ENCODE measurements around the gene L3MBTL2. TPM values are rescaled to one million over a fixed set of nuclear protein-coding genes. Genes with fewer than 3 reads are reported as not detected.

The L3MBTL2 gene
- total and polyA plus RNA-seq, 7 donors: 7.2 to 19.0 (median 13.9) TPM

- DNase-seq: no peak
- H3K9me3 ChIP-seq: no peaks in the 10 kb centered on the region
- intact Hi-C loops (cut with DNase I): no loop called here
- H3K27me3 ChIP-seq: no peaks in the 10 kb centered on the region
- H3K27ac ChIP-seq: no peak overlapping the region
- TF ChIP-seq EP300 (IDR thresholded peaks at IDR 0.05): no peak
- no peak for TF ChIP-seq POLR2AphosphoS5 (IDR thresholded peaks at IDR 0.05)
- TF ChIP-seq POLR2A (IDR thresholded peaks at IDR 0.05): no peak
- TF ChIP-seq CTCF (IDR thresholded peaks at IDR 0.05): no peak
- peaks cover 24 to 66% (median 40%) of the 10 kb centered on the region in 4 donors for H3K36me3 ChIP-seq
- H3K4me1 ChIP-seq: no peaks in the 10 kb centered on the region
- H3K4me3 ChIP-seq: no peak overlapping the region
- 91 to 93% methylated on average over 6 of the region's 6 CpGs for WGBS, 2 donors
Observed at GRCh38 chr22:41229215-41229614, 24.1 kb downstream of the L3MBTL2 start.

GRCh38 chr22:41229730-41230400, 24.8 kb downstream of the L3MBTL2 start:
- WGBS, 2 donors: 72 to 80% methylated on average over 17 of the region's 17 CpGs
- Histone ChIP-seq H3K4me1 (no peaks in the 10 kb centered on the region), H3K27me3 (no peaks in the 10 kb centered on the region), H3K9me3 (no peaks in the 10 kb centered on the region), H3K36me3 (peaks cover 21 to 59% (median 35%) of the 10 kb centered on the region in 4 donors), H3K27ac (no peak overlapping the region), H3K4me3 (no peak overlapping the region)
- TF ChIP-seq POLR2AphosphoS5 (IDR thresholded peaks at IDR 0.05): no peak
- TF ChIP-seq POLR2A (IDR thresholded peaks at IDR 0.05): no peak
- TF ChIP-seq EP300 (IDR thresholded peaks at IDR 0.05): no peak
- no peak for TF ChIP-seq CTCF (IDR thresholded peaks at IDR 0.05)
- no peak for DNase-seq
- intact Hi-C loops (cut with DNase I): no loop called here

GRCh38 chr22:41230401-41230785, 25.3 kb downstream of the L3MBTL2 start:
- peaks cover 16 to 54% (median 30%) of the 10 kb centered on the region in 4 donors for H3K36me3 ChIP-seq
- H3K9me3 ChIP-seq: no peaks in the 10 kb centered on the region
- H3K27ac ChIP-seq: no peak overlapping the region
- H3K4me1 ChIP-seq: no peaks in the 10 kb centered on the region
- H3K4me3 ChIP-seq: no peak overlapping the region
- intact Hi-C loops (cut with DNase I): no loop called here
- no peaks in the 10 kb centered on the region for H3K27me3 ChIP-seq
- WGBS, 2 donors: 90 to 92% methylated on average over 9 of the region's 9 CpGs
- TF ChIP-seq CTCF (IDR thresholded peaks at IDR 0.05) (no peak), EP300 (IDR thresholded peaks at IDR 0.05) (no peak), POLR2AphosphoS5 (IDR thresholded peaks at IDR 0.05) (no peak), POLR2A (IDR thresholded peaks at IDR 0.05) (no peak)
- no peak for DNase-seq

- TF ChIP-seq EP300 (IDR thresholded peaks at IDR 0.05) (no peak), POLR2AphosphoS5 (IDR thresholded peaks at IDR 0.05) (no peak), CTCF (IDR thresholded peaks at IDR 0.05) (no peak), POLR2A (IDR thresholded peaks at IDR 0.05) (no peak)
Observed at GRCh38 chr22:41231369-41231768, 26.3 kb downstream of the L3MBTL2 start.

More at GRCh38 chr22:41231369-41231768, 26.3 kb downstream of the L3MBTL2 start:
- Histone ChIP-seq H3K4me3 (no peak overlapping the region), H3K27me3 (no peaks in the 10 kb centered on the region), H3K9me3 (no peaks in the 10 kb centered on the region), H3K27ac (no peak overlapping the region), H3K4me1 (peaks cover 0 to 2% (median under 1%) of the 10 kb centered on the region in 4 donors), H3K36me3 (peaks cover 7 to 44% (median 21%) of the 10 kb centered on the region in 4 donors)
- intact Hi-C loops (cut with DNase I): no loop called here
- 78 to 85% methylated on average over 7 of the region's 7 CpGs for WGBS, 2 donors
- DNase-seq: no peak
